Fibroblast of pulmonary artery (primary cell): ENCODE measurements around the gene TXNIP.

Source experiments
- DNase-seq: peaks from one replicate; pipeline ENCODE4 v3.0.0-alpha.2; 2010; ENCODE audit warnings: low read depth
- H3K4me3 ChIP-seq: replicated peaks from 2 replicates; pipeline ENCODE4 v1.5.1; 2011; ENCODE audit warnings: low read depth, mild to moderate bottlenecking, control low read depth, low read length, moderate library complexity
- CTCF ChIP-seq: IDR thresholded peaks from 2 replicates; pipeline ENCODE4 v1.5.1; 2011; ENCODE audit warnings: mild to moderate bottlenecking, control low read depth, low read length, inconsistent platforms; ENCODE audit errors: missing control alignments

Gene TXNIP

GRCh38 chr1:145962157-145963102 lies 33.9 kb downstream of the TXNIP start:
- peak overlapping the region; percentile 68 for H3K4me3 ChIP-seq
- no peak for DNase-seq
- TF ChIP-seq CTCF, result no peak

- peak overlapping the region; percentile 68 for H3K4me3 ChIP-seq
- no peak for DNase-seq
Measured at GRCh38 chr1:145961425-145962156, 34.8 kb downstream of the TXNIP start.

GRCh38 chr1:145961109-145961424 lies 35.3 kb downstream of the TXNIP start:
- TF ChIP-seq CTCF, result no peak
- no peak for DNase-seq
- H3K4me3 ChIP-seq, result peak overlapping the region; percentile 68

More at GRCh38 chr1:145961425-145962156, 34.8 kb downstream of the TXNIP start:
- TF ChIP-seq CTCF, result no peak

- DNase-seq, result peak; percentile 66
- H3K4me3 ChIP-seq, result peak overlapping the region; percentile 68
- no peak for TF ChIP-seq CTCF
Measured at GRCh38 chr1:145960468-145961108, 35.8 kb downstream of the TXNIP start.

GRCh38 chr1:145959957-145960467 lies 36.4 kb downstream of the TXNIP start:
- TF ChIP-seq CTCF, result no peak
- DNase-seq, result no peak

GRCh38 chr1:145959333-145959732 lies 37.0 kb downstream of the TXNIP start:
- no peak overlapping the region for H3K4me3 ChIP-seq
- no peak for TF ChIP-seq CTCF
- DNase-seq, result no peak

More at GRCh38 chr1:145959957-145960467, 36.4 kb downstream of the TXNIP start:
- peak overlapping the region; percentile 68 for H3K4me3 ChIP-seq
